IMR-90 (cell line): ENCODE data around the gene F5. TPM values are rescaled to one million over a fixed set of nuclear protein-coding genes. Genes with fewer than 3 reads are reported as not detected.
"Not testable (repeated sequence)": the region's sequence is repeated elsewhere in the genome, so short reads cannot be mapped to it uniquely, and the experiment has no call there.

ENCODE experiments used
- ATAC-seq: fragments of 200-7000 bp; cut with Tn5 transposase; 2 replicates; pipeline ENCODE4 v1.9.1; 2020; ENCODE audit warnings: low read depth, mild to moderate bottlenecking, moderate library complexity
- BruUV-seq: library from RNA; stranded (reverse); fragments of 400-500 nt; replicated peaks from 2 replicates; lab custom pipeline; 2021; lab: Mats Ljungman, UMichigan
- CTCF ChIA-PET: fragments of 300-600 bp; formaldehyde crosslinking; extraction: SDS; loops from one replicate; lab custom pipeline; 2021; ENCODE audit warnings: antibody characterized with exemption; lab: Yijun Ruan, JAX
- POLR2A ChIA-PET: fragments of 300-600 bp; sonication (Branson Sonifier 250); formaldehyde crosslinking; loops from one replicate; lab custom pipeline; 2022; ENCODE audit warnings: antibody characterized with exemption; ENCODE audit not compliant: unreplicated experiment; lab: Charles Lee
- DNase-seq: peaks from one replicate; pipeline ENCODE4 v3.0.0; 2013
- H2AFZ ChIP-seq: replicated peaks from 2 replicates; pipeline ENCODE3; 2013; ENCODE audit warnings: low read length, mild to moderate bottlenecking; ENCODE audit not compliant: poor library complexity
- H2AK5ac ChIP-seq: 2 replicates; pipeline ENCODE4 v1.6.1; 2013; ENCODE audit warnings: low read depth, low read length, inconsistent platforms
- H2AK9ac ChIP-seq: replicated peaks from 2 replicates; pipeline ENCODE3; 2013; ENCODE audit warnings: mild to moderate bottlenecking, low read depth, low read length, moderate library complexity; ENCODE audit not compliant: poor library complexity
- H2BK120ac ChIP-seq: 2 replicates; pipeline ENCODE4 v1.6.1; 2013; ENCODE audit warnings: low read depth, low read length, inconsistent platforms
- H2BK15ac ChIP-seq: 3 replicates; pipeline ENCODE4 v1.6.1; 2013; ENCODE audit warnings: low read depth, low read length, inconsistent platforms
- H2BK20ac ChIP-seq: 2 replicates; pipeline ENCODE4 v1.6.1; 2013; ENCODE audit warnings: low read depth, mild to moderate bottlenecking, inconsistent platforms, low read length, moderate library complexity
- H2BK5ac ChIP-seq: 2 replicates; pipeline ENCODE4 v1.6.1; 2013; ENCODE audit warnings: mild to moderate bottlenecking, low read depth, low read length, inconsistent platforms; ENCODE audit not compliant: poor library complexity, severe bottlenecking
- H3K14ac ChIP-seq: replicated peaks from 2 replicates; pipeline ENCODE4 v1.6.1; 2013; ENCODE audit warnings: low read depth, low read length, inconsistent platforms
- H3K18ac ChIP-seq: 2 replicates; pipeline ENCODE4 v1.6.1; 2013; ENCODE audit warnings: low read depth, low read length, control low read depth
- H3K23ac ChIP-seq: 2 replicates; pipeline ENCODE4 v1.6.1; 2013; ENCODE audit warnings: low read depth, low read length, inconsistent platforms
- H3K27ac ChIP-seq: 2 replicates; pipeline ENCODE4 v1.5.1; 2013; ENCODE audit warnings: mild to moderate bottlenecking, control low read depth, low read length; ENCODE audit not compliant: insufficient read depth
- H3K27me3 ChIP-seq: 2 replicates; pipeline ENCODE4 v1.6.1; 2013; ENCODE audit warnings: low read length; ENCODE audit not compliant: control insufficient read depth, insufficient read depth
- H3K36me3 ChIP-seq: 2 replicates; pipeline ENCODE4 v1.6.1; 2013; ENCODE audit warnings: low read length, mixed read lengths; ENCODE audit not compliant: control insufficient read depth, insufficient read depth
- H3K4ac ChIP-seq: 2 replicates; pipeline ENCODE4 v1.6.1; 2013; ENCODE audit warnings: low read depth, low read length, inconsistent platforms
- H3K4me1 ChIP-seq: 2 replicates; pipeline ENCODE4 v1.6.1; 2013; ENCODE audit warnings: low read length, mixed read lengths; ENCODE audit not compliant: control insufficient read depth, insufficient read depth
- H3K4me2 ChIP-seq: 2 replicates; pipeline ENCODE4 v1.6.1; 2013; ENCODE audit warnings: low read depth, mild to moderate bottlenecking, control low read depth, low read length, moderate library complexity
- H3K4me3 ChIP-seq: 2 replicates; pipeline ENCODE4 v1.5.1; 2013; ENCODE audit warnings: low read depth, mild to moderate bottlenecking, control low read depth, low read length, moderate library complexity; ENCODE audit not compliant: insufficient read depth
- H3K56ac ChIP-seq: 2 replicates; pipeline ENCODE4 v1.6.1; 2013; ENCODE audit warnings: low read length, inconsistent platforms; ENCODE audit not compliant: insufficient read depth; ENCODE audit errors: extremely low read depth
- H3K79me1 ChIP-seq, 2 experiments: 2 replicates each; pipeline ENCODE4 v1.6.1; 2013; ENCODE audit warnings: low read length in 2 of 2, inconsistent platforms in 1 of 2, low read depth in 1 of 2
- H3K9ac ChIP-seq: 2 replicates; pipeline ENCODE4 v1.6.1; 2013; ENCODE audit warnings: low read depth, low read length, control low read depth
- H3K9me1 ChIP-seq: 2 replicates; pipeline ENCODE4 v1.6.1; 2013; ENCODE audit warnings: low read length, inconsistent platforms; ENCODE audit not compliant: insufficient read depth
- H3K9me3 ChIP-seq: 2 replicates; pipeline ENCODE4 v1.6.1; 2013; ENCODE audit warnings: low read length; ENCODE audit not compliant: control insufficient read depth, insufficient read depth
- H4K20me1 ChIP-seq: 2 replicates; pipeline ENCODE4 v1.6.1; 2013; ENCODE audit warnings: low read length, inconsistent platforms; ENCODE audit not compliant: insufficient read depth
- H4K5ac ChIP-seq: 2 replicates; pipeline ENCODE4 v1.6.1; 2013; ENCODE audit warnings: mild to moderate bottlenecking, low read depth, low read length, control low read depth
- H4K8ac ChIP-seq, 2 experiments: 2 replicates each; pipeline ENCODE4 v1.6.1; 2013; ENCODE audit warnings: low read depth in 2 of 2, low read length in 2 of 2, control low read depth in 1 of 2, inconsistent platforms in 1 of 2
- H4K91ac ChIP-seq: 2 replicates; pipeline ENCODE4 v1.6.1; 2013; ENCODE audit warnings: low read depth, low read length, inconsistent platforms; ENCODE audit not compliant: insufficient read depth
- WGBS, 2 experiments: methylation state at CpG; one replicate each; pipeline versions ENCODE4 v1.1.5 to v1.1.7; 2013; ENCODE audit warnings: missing lambda C conversion rate in 2 of 2; ENCODE audit not compliant: insufficient read length in 1 of 2; ENCODE audit errors: extremely low coverage in 2 of 2; 5-methylcytosine and 5-hydroxymethylcytosine counted together
- dilution Hi-C: fragments of 300-500 bp; cut with HindIII; formaldehyde crosslinking; loops from one replicate; pipeline ENCODE4 v1.14.3; 2018; ENCODE audit warnings: low sequenced_read_pairs; ENCODE audit not compliant: unreplicated experiment
- in situ Hi-C: fragments of 300-500 bp; cut with MboI; formaldehyde crosslinking; loops from 3 replicates; pipeline ENCODE4 v1.14.3; 2019; ENCODE audit warnings: low sequenced_read_pairs, inconsistent platforms, mixed read lengths
- intact Hi-C: fragments of 100-400 bp; cut with micrococcal nuclease; formaldehyde crosslinking; loops from 2 replicates; pipeline ENCODE4 v1.10.0; 2022
- polyA plus RNA-seq, 3 experiments: library from polyadenylated mRNA; depleted of rRNA; stranded (reverse); fragments of >200 nt; gene quantifications; 2 replicates each; pipeline ENCODE4 v1.2.3, GENCODE V29; 2012; ENCODE audit warnings: low replicate concordance in 1 of 3
- total RNA-seq: library from RNA; depleted of rRNA; stranded (reverse); fragments of >200 nt; gene quantifications from 2 replicates; pipeline ENCODE4 v1.2.3, GENCODE V29; 2012

The F5 gene
- total and polyA plus RNA-seq, 2 of the 4 experiments (the other 2 are of a cell fraction), result not detected

GRCh38 chr1:169503601-169504000 lies 82.7 kb downstream of the F5 start:
- H3K23ac ChIP-seq, H3K56ac ChIP-seq, H4K5ac ChIP-seq, POLR2A ChIA-PET, in situ Hi-C loops, H3K9ac ChIP-seq, BruUV-seq, H3K27ac ChIP-seq, H2BK15ac ChIP-seq, H3K27me3 ChIP-seq, H3K4me3 ChIP-seq, H4K20me1 ChIP-seq, H2AFZ ChIP-seq, H2AK9ac ChIP-seq, H2BK120ac ChIP-seq, H3K18ac ChIP-seq, H4K91ac ChIP-seq, H3K4me1 ChIP-seq, H3K9me3 ChIP-seq, DNase-seq, H3K4me2 ChIP-seq, intact Hi-C loops, H3K14ac ChIP-seq, H4K8ac ChIP-seq, ATAC-seq, H3K36me3 ChIP-seq, H3K79me1 ChIP-seq, H2BK5ac ChIP-seq, H3K4ac ChIP-seq, H2AK5ac ChIP-seq, CTCF ChIA-PET, H3K9me1 ChIP-seq, H2BK20ac ChIP-seq, dilution Hi-C loops: not testable (repeated sequence)
- no CpG with 5 or more reads among the region's 2 CpGs for WGBS, 2 experiments
